HG02885 (cell line): ENCODE data around the gene GOLGA8B.
"Not testable (repeated sequence)": the region's sequence is repeated elsewhere in the genome, so short reads cannot be mapped to it uniquely, and the experiment has no call there.

Experiments
- ATAC-seq: cut with Tn5 transposase; IDR thresholded peaks from one replicate; pipeline ENCODE4 v1.9.1; 2021; ENCODE audit warnings: mild to moderate bottlenecking; ENCODE audit not compliant: unreplicated experiment, poor library complexity

Gene GOLGA8B

GRCh38 chr15:34598799-34599585 lies 15.5 kb upstream of the GOLGA8B start:
- no peak for ATAC-seq

GRCh38 chr15:34597316-34597715 lies 13.9 kb upstream of the GOLGA8B start:
- no peak for ATAC-seq

- ATAC-seq = no peak
Observed at GRCh38 chr15:34594361-34594760, 10.9 kb upstream of the GOLGA8B start.

- ATAC-seq = no peak
Observed at GRCh38 chr15:34591306-34591705, 7.9 kb upstream of the GOLGA8B start.

- ATAC-seq = peak; percentile 35
Observed at GRCh38 chr15:34588046-34588674, 4.7 kb upstream of the GOLGA8B start.

GRCh38 chr15:34585966-34586365 lies 2.5 kb upstream of the GOLGA8B start:
- ATAC-seq = not testable (repeated sequence)

- ATAC-seq = no peak
Observed at GRCh38 chr15:34584996-34585395, 1.5 kb upstream of the GOLGA8B start.

- peak; percentile 23 for ATAC-seq
Observed at GRCh38 chr15:34584330-34584668, 848 bp upstream of the GOLGA8B start.

- ATAC-seq = peak; percentile 57
Observed at GRCh38 chr15:34582461-34583371, 735 bp downstream of the GOLGA8B start.

- not testable (repeated sequence) for ATAC-seq
Observed at GRCh38 chr15:34581687-34582460, 1.6 kb downstream of the GOLGA8B start.

GRCh38 chr15:34581043-34581365 lies 2.4 kb downstream of the GOLGA8B start:
- no peak for ATAC-seq

- ATAC-seq = not testable (repeated sequence)
Observed at GRCh38 chr15:34580251-34581042, 3.0 kb downstream of the GOLGA8B start.

GRCh38 chr15:34578283-34578674 lies 5.2 kb downstream of the GOLGA8B start:
- no peak for ATAC-seq

GRCh38 chr15:34577658-34578282 lies 5.7 kb downstream of the GOLGA8B start:
- not testable (repeated sequence) for ATAC-seq

GRCh38 chr15:34575035-34575434 lies 8.4 kb downstream of the GOLGA8B start:
- ATAC-seq = not testable (repeated sequence)

- ATAC-seq = not testable (repeated sequence)
Observed at GRCh38 chr15:34572921-34573320, 10.5 kb downstream of the GOLGA8B start.

GRCh38 chr15:34572019-34572641 lies 11.3 kb downstream of the GOLGA8B start:
- not testable (repeated sequence) for ATAC-seq

- ATAC-seq = not testable (repeated sequence)
Observed at GRCh38 chr15:34569670-34570396, 13.6 kb downstream of the GOLGA8B start.
